OCI-LY7 (cell line): ENCODE measurements around the gene CRYBG2.

Experiments
- CTCF ChIP-seq: fragments of 200-600 bp; sonication (generic); conservative IDR thresholded peaks from 2 replicates; pipeline ENCODE4 v1.5.1; 2014; ENCODE audit warnings: mild to moderate bottlenecking, antibody characterized with exemption, low read length, moderate library complexity, mixed read lengths
- EZH2phosphoT487 ChIP-seq: fragments of 200-600 bp; sonication (generic); IDR thresholded peaks from 2 replicates; pipeline ENCODE4 v1.6.1; 2018; ENCODE audit warnings: low read depth, borderline replicate concordance, mild to moderate bottlenecking, mixed run types, antibody characterized with exemption, low read length, moderate library complexity, mixed read lengths

- no peak for TF ChIP-seq CTCF
- no peak for TF ChIP-seq EZH2phosphoT487
Observed at GRCh38 chr1:26296340-26297056, 57.4 kb downstream of the CRYBG2 start.
